NCI-H526 treated with DMSO at 0.1 percent for 48 hours (cell line): ENCODE measurements around the gene DDX60.

ENCODE experiments used
- DNase-seq: peaks from one replicate; lab custom pipeline; 2025; lab: John Stamatoyannopoulos, UW

The DDX60 gene

GRCh38 chr4:168200685-168201084, 117.9 kb downstream of the DDX60 start:
- no peak for DNase-seq

- no peak for DNase-seq
Observed at GRCh38 chr4:168199260-168199957, 119.1 kb downstream of the DDX60 start.

GRCh38 chr4:168197926-168198325, 120.6 kb downstream of the DDX60 start:
- no peak for DNase-seq

GRCh38 chr4:168188754-168189153, 129.8 kb downstream of the DDX60 start:
- DNase-seq = no peak

GRCh38 chr4:168183717-168184571, 134.6 kb downstream of the DDX60 start:
- DNase-seq = peak; percentile 33

GRCh38 chr4:168177546-168178149, 140.9 kb downstream of the DDX60 start:
- DNase-seq = no peak

GRCh38 chr4:168174308-168174707, 144.2 kb downstream of the DDX60 start:
- no peak for DNase-seq

- DNase-seq = no peak
Observed at GRCh38 chr4:168167714-168168284, 150.8 kb downstream of the DDX60 start.
